ENCODE measurements around the gene CCL26. TPM values are rescaled to one million over a fixed set of nuclear protein-coding genes. Genes with fewer than 3 reads are reported as not detected.

The CCL26 gene
- total RNA-seq, 1 experiment from 2014 or later = 0.49 TPM

DNA sequence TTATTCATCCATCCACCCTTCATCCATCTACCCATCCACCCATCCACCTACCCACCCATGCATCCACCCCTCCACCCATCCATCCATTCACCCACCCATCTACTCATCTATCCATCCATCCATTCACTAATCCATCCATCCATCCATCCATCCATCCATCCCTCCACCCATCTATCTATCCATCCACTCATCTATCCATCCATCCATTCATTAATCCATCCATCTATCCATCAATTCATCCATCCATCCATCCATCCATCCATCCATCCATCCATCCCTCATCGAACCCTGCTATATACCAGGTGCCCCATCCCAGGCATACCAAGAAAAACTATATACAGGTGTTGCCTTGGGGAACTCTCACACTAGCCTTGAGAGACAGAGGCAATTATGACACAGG, 48.7 kb upstream of the CCL26 start:
- H3K36me3 ChIP-seq (ENCODE audit: control insufficient read depth in 1 of 2, insufficient read depth in 2 of 2, low read length in 2 of 2) = no peaks in the 10 kb centered on the region
- H3K4me3 ChIP-seq (replicated peaks in 1 of 2; ENCODE audit: low read depth in 1 of 2, low read length in 2 of 2) = no peak overlapping the region
- no peak overlapping the region for H3K4me2 ChIP-seq (ENCODE audit: low read length)
- ChIA-PET RAD21 (ENCODE audit: low non-redundant PET in 1 of 2, low total read pairs in 2 of 2, uncharacterized antibody in 2 of 2, unreplicated experiment in 2 of 2) (no interaction called here), POLR2A (no interaction called here), CTCF (no interaction called here)
- H3K9me3 ChIP-seq (ENCODE audit: control insufficient read depth in 1 of 2, insufficient read depth in 1 of 2, low read depth in 1 of 2, low read length in 2 of 2) = no peaks in the 10 kb centered on the region
- peaks cover 0 to 8% of the 10 kb centered on the region in 2 experiments; a peak in 2 of 4 replicates for H3K4me1 ChIP-seq (ENCODE audit: control insufficient read depth in 1 of 2, insufficient read depth in 2 of 2, low read length in 2 of 2)
- TF ChIP-seq SP1 (IDR thresholded peaks at IDR 0.05; ENCODE audit: low read depth) = no peak
- TF ChIP-seq ELF1 (IDR thresholded peaks at IDR 0.05; ENCODE audit: borderline replicate concordance, low read depth) = no peak
- no peak for TF ChIP-seq FOSL1 (IDR thresholded peaks at IDR 0.05; ENCODE audit: low read depth)
- TF ChIP-seq, protein P1, sequence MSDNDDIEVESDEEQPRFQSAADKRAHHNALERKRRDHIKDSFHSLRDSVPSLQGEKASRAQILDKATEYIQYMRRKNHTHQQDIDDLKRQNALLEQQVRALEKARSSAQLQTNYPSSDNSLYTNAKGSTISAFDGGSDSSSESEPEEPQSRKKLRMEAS (IDR thresholded peaks at IDR 0.05) = no peak
- TF ChIP-seq, protein P2, sequence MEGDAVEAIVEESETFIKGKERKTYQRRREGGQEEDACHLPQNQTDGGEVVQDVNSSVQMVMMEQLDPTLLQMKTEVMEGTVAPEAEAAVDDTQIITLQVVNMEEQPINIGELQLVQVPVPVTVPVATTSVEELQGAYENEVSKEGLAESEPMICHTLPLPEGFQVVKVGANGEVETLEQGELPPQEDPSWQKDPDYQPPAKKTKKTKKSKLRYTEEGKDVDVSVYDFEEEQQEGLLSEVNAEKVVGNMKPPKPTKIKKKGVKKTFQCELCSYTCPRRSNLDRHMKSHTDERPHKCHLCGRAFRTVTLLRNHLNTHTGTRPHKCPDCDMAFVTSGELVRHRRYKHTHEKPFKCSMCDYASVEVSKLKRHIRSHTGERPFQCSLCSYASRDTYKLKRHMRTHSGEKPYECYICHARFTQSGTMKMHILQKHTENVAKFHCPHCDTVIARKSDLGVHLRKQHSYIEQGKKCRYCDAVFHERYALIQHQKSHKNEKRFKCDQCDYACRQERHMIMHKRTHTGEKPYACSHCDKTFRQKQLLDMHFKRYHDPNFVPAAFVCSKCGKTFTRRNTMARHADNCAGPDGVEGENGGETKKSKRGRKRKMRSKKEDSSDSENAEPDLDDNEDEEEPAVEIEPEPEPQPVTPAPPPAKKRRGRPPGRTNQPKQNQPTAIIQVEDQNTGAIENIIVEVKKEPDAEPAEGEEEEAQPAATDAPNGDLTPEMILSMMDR (IDR thresholded peaks at IDR 0.05 in 2 of 3, conservative IDR thresholded peaks at IDR 0.05 in 1 of 3; ENCODE audit: borderline replicate concordance in 1 of 3, insufficient read depth in 1 of 3, low read depth in 2 of 3, low read length in 2 of 3) = no peak
- TF ChIP-seq POLR2A (IDR thresholded peaks at IDR 0.05; ENCODE audit: borderline replicate concordance, extremely low read depth, insufficient read depth, insufficient read length) = no peak
- TF ChIP-seq, protein P3, sequence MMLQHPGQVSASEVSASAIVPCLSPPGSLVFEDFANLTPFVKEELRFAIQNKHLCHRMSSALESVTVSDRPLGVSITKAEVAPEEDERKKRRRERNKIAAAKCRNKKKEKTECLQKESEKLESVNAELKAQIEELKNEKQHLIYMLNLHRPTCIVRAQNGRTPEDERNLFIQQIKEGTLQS (IDR thresholded peaks at IDR 0.05) = no peak
- TF ChIP-seq ZNF274 (IDR thresholded peaks at IDR 0.05; ENCODE audit: low read depth, low read length) = no peak
- no peak for TF ChIP-seq SRF (IDR thresholded peaks at IDR 0.05; ENCODE audit: low read depth)
- TF ChIP-seq EGR1 (IDR thresholded peaks at IDR 0.05; ENCODE audit: low read depth) = no peak
- TF ChIP-seq, protein P4, sequence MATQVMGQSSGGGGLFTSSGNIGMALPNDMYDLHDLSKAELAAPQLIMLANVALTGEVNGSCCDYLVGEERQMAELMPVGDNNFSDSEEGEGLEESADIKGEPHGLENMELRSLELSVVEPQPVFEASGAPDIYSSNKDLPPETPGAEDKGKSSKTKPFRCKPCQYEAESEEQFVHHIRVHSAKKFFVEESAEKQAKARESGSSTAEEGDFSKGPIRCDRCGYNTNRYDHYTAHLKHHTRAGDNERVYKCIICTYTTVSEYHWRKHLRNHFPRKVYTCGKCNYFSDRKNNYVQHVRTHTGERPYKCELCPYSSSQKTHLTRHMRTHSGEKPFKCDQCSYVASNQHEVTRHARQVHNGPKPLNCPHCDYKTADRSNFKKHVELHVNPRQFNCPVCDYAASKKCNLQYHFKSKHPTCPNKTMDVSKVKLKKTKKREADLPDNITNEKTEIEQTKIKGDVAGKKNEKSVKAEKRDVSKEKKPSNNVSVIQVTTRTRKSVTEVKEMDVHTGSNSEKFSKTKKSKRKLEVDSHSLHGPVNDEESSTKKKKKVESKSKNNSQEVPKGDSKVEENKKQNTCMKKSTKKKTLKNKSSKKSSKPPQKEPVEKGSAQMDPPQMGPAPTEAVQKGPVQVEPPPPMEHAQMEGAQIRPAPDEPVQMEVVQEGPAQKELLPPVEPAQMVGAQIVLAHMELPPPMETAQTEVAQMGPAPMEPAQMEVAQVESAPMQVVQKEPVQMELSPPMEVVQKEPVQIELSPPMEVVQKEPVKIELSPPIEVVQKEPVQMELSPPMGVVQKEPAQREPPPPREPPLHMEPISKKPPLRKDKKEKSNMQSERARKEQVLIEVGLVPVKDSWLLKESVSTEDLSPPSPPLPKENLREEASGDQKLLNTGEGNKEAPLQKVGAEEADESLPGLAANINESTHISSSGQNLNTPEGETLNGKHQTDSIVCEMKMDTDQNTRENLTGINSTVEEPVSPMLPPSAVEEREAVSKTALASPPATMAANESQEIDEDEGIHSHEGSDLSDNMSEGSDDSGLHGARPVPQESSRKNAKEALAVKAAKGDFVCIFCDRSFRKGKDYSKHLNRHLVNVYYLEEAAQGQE (IDR thresholded peaks at IDR 0.05; ENCODE audit: low read depth) = no peak
- TF ChIP-seq POLR2AphosphoS5 (IDR thresholded peaks at IDR 0.05; ENCODE audit: low read depth, low read length) = no peak
- TF ChIP-seq CBX3 (IDR thresholded peaks at IDR 0.05; ENCODE audit: low read depth) = no peak
- no peak for TF ChIP-seq EZH2 (IDR thresholded peaks at IDR 0.05)
- TF ChIP-seq EZH2phosphoT487 (IDR thresholded peaks at IDR 0.05; ENCODE audit: borderline replicate concordance) = no peak
- TF ChIP-seq, protein P5, sequence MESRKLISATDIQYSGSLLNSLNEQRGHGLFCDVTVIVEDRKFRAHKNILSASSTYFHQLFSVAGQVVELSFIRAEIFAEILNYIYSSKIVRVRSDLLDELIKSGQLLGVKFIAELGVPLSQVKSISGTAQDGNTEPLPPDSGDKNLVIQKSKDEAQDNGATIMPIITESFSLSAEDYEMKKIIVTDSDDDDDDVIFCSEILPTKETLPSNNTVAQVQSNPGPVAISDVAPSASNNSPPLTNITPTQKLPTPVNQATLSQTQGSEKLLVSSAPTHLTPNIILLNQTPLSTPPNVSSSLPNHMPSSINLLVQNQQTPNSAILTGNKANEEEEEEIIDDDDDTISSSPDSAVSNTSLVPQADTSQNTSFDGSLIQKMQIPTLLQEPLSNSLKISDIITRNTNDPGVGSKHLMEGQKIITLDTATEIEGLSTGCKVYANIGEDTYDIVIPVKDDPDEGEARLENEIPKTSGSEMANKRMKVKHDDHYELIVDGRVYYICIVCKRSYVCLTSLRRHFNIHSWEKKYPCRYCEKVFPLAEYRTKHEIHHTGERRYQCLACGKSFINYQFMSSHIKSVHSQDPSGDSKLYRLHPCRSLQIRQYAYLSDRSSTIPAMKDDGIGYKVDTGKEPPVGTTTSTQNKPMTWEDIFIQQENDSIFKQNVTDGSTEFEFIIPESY (IDR thresholded peaks at IDR 0.05; ENCODE audit: extremely low read depth, insufficient replicate concordance, low read length) = no peak
- intact Hi-C loops (cut with micrococcal nuclease) = no loop called here
- H3K9ac ChIP-seq (ENCODE audit: low read length) = no peak overlapping the region
- no peaks in the 10 kb centered on the region for H3K79me2 ChIP-seq (ENCODE audit: insufficient read depth, low read length)
- no peak overlapping the region for H2AFZ ChIP-seq (ENCODE audit: low read depth, low read length, poor library complexity, severe bottlenecking)
- no TSS peak for BruUV-seq (replicated peaks)
- H3K27ac ChIP-seq (ENCODE audit: low read depth, low read length) = no peak overlapping the region
- H4K20me1 ChIP-seq (ENCODE audit: insufficient read depth) = no peaks in the 10 kb centered on the region
- H3K27me3 ChIP-seq (ENCODE audit: insufficient read depth, low read length) = no peaks in the 10 kb centered on the region
- no peaks in the 10 kb centered on the region for H3K9me2 ChIP-seq (ENCODE audit: insufficient read depth)
- DNase-seq (ENCODE audit: low read depth, low spot score) = no peak
- no peak for ATAC-seq
